DMS 273 (cell line): ENCODE measurements around the gene MEIKIN.

ENCODE experiments used
- DNase-seq: peaks from one replicate; lab custom pipeline; 2025; ENCODE audit not compliant: unreplicated experiment; lab: John Stamatoyannopoulos, UW

Gene MEIKIN

DNA sequence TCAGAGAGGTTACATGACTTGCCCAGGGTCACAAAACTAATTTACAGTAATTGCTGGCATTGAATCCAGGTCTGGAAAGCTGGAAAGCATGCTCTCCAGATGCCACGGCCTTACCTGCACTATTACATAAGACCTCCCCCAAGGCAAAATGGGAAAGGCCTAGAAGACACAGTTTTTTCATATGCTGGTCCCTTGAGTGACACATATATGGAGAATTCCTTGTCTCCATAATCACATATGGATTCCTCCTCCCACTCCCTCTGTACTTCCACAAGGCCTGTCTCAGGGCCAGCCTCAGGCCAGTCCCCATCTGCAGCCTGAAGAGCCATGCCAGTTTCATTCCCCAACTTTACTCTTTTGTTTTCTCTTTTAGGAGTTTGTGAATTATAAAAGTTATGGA, 28.6 kb upstream of the MEIKIN start:
- no peak for DNase-seq

DNA sequence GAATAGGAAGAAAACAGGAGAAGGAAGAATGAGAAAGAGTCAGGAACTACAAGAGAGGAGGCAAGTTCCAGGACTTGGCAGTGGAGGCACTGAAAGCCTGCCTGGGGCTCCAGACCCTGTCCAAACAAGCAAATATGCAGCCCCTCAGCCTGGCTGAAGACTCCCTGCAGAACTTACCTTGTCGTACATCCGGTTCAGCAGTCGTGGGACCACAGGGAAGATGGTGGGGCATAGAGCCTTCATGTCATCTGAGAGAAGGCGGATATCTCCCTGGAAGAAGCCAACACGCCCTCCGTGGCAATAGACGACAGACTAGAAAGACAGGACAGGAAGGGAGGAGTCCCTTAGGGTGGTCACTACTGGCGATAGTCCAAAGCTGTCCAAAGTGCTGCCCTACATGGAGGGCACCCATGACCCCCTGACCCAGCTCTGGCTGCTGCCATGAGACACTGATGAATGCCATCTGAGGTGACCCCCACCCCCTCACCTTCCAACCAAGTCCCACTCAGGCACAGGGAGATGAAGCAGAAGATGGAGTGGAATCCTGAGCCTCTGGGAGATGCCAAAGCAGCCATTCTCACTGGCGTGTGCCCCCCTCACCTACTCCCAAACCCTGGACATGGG, 27.7 kb upstream of the MEIKIN start:
- DNase-seq, result no peak

DNA sequence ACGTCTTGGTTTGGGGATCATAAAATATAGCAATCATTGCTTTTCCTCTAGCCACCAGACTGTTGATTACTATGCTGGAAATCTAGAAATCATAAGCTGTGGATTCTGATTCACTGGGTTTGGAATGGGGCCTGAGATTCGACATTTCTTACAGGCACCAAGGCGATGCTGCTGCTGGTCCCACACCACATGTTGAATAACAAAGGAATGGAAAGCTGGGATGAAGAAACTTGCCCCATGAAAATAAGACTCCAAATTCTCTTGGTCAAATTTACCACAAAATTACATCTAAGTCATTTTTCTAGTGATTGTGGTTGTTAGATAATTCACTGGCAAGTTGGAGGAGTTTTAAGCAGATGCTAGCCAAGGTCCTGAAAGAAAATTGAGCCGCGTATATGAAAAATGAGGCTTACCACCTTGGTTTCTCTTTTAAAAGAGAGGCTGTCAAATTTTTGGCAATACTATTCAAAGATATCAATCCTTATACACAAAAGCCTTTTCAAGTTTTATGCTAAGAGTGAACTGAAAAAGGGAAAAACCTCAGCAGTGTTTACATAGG, 23.0 kb upstream of the MEIKIN start:
- DNase-seq, result no peak

DNA sequence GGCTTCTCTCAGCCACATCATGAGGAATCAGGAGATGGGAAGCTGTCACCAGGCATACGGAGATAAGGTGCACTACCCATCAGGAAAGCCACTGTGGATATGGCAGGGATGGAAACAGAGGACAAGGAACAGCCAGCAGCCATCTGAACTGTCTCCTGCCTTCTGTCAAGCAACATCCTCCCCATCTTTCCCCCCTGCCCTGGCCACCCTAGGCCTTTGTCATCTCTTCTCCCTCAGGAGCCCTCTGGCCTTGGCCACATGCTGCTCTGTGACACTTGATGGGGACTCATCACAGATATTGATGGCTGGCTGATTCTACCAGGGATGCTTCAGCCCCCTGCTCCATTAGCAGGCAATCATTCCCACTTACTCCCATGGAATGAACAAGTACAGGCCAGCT, 21.1 kb upstream of the MEIKIN start:
- no peak for DNase-seq

DNA sequence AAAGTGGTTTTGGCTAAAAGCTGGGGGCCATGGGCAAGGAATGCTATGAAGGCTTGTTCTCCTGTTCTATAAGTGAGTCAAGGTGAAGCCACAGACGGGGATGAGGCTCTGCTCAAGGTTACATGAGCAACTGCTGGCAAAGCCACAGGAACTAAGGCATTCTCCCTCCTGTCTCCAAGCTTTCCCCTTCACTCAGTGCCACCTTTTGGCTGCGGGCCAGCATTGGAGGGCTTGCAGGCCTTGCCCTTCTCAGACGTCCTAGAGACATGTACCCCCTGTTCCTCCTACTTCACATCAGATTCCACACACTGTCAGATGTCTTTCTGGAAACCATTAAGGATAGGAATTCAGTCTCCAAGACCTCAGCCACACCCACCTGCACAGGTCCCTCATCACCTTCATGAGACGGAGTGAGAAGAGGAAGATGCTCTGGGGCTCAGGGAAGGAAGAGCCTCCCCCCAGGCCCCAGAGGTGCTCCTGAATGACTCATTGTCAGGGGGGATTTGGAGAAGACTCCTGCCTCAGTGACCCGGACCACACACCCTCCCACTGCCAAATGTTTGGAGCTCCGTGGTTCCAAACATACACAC, 20.5 kb upstream of the MEIKIN start:
- DNase-seq, result peak; percentile 10

DNA sequence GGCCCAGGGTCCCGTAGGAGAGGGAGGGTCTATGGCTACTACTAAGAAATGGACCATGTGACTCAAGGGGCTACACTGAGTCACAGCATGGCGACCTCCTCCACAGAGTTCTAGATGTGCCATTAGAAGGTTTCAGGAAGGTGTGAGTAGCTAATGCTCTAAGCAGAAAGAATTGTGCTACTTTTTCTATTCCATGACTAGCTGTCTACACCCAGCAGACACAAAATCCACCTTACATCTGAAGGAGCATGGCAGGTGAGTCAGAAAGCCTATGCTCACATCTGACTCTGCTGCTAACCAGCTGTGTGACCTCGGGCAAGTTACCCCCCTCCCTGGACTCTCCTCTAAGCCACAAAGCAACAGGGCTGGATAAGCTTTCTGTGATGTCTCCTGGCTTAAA, 14.4 kb upstream of the MEIKIN start:
- DNase-seq, result no peak

DNA sequence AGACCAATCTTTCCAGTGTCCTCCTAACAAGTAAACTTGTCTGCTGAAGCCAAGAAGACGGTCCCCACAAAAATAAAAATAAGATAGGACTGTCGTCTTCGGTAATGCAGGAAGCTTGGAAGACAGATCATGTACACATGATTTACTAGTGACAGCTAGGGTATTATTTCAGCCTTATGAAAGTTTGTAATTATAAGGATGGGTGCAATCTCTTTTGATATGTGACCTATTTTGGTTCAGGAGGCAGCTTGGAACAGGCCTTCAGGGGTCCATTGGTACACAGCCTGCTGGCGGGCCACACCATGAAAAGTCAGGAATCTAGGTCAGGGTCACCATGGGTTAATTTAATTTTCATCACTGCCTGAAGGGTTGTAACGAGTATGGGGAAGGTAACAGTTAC, 13.7 kb upstream of the MEIKIN start:
- DNase-seq, result no peak

DNA sequence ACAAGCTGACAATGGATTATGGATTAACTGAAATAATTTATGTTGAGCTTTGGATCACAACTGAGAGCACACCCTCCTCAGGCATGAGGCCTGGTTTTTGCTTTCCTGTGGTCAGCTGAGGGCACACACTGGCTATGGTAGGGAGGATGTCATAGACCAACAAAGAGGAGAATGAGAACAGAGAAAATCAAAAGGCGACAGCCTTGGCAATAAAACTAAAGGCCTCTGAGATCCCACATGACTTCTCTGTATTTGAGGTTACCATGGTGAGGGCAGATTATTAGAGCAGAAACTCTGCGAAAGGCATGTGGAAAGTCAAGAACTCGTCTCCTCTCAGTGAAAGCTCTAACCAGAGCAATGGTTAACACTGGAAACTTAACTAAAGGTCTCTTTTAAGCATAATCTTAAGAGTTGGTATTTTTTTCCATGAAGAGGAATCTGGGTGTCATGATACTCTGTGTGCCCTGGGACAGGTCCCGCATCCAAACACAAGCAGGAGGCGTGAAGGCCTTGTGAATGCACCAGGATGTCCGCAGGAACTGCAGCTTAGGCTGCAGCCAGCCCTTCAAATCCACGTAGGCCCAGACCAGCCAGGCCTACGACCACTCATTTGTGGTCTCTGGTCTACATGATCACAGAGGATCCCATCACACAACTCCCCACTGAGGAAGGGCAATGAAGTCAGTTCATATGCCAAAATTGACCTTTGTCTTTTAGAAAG, 12.4 kb upstream of the MEIKIN start:
- DNase-seq, result no peak

DNA sequence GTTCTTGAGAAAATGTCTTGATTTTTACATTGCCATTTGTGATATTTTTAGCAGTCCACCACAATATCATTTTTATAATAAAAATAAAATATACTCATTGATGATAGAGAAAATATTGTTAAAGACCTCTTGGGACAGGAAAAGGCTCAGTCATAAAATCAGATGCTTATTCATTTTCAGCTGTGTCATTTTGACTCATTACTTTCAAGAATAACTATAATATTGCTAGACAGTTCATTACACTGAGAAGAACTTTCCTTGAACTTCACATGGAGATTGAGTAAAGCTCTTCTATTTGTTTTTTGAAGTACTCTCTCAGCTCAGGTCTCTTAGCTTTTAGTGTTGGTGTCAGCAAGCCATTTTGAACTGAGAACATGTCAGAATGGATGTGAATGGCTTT, 8.5 kb upstream of the MEIKIN start:
- no peak for DNase-seq

DNA sequence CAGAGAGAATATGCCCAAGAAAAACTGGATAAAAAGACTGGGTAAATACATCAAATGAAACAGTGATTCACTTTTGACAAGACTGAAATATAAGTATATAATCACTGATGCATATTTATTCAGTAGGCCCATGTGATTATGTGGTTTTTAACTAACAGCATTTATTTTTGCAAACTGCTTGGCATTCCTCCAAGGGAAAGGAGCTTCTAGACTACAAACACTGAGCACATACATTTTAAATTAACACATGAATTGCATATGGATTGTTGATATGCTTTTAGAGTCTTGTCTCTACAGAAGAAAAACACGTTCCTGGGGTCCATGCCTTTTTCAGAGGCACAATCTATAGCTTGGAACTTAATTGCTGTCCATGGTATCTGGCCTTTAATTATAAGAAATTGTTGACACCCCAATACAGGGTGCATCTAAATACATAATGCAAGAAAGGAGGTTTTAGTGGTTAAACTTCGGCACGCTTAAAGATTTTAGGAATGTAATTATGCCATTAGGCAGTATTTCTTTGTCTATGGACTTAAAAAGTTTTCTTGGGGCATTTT, 6.9 kb upstream of the MEIKIN start:
- DNase-seq, result peak; percentile 41

DNA sequence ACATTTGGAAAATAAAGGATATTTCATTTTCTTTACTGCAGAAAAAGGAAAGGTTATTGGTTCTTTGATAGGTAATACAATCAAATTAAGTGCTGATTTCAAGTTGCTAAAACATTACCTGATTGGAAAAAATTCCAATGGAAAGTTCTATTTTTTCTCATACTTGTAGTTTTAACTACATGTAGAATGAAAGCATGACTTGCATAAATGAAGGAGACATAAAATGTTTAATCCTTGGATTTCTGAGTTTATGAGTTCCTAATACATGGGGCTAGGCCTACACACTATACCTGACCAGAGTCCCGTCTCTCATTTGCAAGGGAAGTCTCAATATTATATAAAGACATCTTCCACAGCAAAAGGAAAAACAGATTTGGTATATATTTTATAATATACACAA, 5.2 kb upstream of the MEIKIN start:
- no peak for DNase-seq

DNA sequence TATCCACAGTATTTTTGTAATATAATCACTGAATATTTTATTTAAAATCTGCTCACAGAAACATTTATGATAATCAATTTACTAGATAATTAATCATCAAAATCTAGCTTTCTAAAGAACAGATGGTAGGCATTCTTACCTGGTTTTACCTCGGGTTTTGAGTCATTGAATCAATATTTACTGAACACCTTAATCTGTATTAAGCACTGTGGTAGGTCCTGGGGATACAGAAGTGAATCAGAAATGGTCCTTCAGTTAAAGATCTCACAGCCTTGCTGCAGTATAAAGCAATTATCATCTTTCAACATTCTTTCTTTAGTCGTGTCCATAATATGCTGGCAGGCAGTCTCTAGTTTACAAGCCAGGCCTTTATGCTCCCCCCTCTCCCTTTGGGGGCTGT, 2.0 kb upstream of the MEIKIN start:
- no peak for DNase-seq

DNA sequence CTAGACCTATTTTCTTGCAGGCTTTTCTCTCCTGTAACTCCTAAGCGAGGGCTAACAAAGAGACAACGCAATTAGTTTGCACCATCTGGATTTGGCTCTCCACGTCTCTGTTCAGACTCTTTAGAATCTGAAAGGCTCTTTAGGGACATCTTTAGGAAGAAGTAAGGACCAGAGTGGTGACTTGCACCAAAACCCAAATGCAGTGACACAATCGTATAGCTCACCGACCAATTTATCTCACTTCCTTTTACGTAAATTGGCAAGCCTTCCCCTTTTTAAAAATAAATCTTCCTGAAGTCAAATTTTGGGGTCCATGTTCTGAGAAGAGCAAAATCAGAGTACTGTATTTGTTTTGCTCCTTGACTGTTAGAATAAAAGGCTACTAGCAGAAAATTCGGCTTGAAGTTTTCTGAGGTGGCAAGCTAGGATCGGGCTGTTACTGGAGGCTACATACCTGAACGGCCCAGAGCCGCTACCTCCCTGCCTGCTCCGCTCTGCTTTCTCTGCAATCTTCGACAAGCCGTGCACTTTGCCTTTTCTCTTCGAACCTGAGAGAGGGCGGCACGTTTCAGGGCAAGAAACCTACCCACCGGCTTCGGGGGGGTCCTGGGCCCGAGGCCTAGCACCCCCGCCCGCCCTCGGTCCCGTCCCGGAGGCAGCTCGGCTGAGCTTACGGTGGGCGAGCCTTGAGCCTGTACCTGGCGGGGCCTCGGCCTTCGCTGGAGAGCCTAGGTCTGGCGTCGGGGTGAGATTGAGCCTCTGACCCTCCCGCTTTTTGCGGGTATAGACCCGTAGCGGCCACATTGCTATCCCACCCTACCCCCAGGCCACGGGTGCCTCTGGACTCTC, 537 bp downstream of the MEIKIN start:
- DNase-seq, result no peak

DNA sequence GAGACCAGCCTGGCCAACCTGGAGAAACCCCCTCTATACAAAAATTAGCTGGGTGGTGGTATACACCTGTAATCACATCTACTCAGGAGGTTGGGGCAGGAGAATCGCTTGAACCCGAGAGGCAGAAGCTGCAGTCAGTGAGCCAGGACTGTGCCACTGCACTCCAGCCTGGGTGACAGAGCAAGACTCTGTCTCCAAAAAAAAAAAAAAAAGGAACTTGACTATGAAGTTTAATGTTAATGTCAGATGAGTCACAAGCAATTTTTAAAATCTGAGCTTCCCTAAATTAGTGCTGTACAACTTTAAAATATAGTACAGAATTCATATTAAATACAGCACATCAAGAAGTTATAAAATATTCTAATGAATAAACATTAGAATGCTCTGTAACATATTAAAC, 1.5 kb downstream of the MEIKIN start:
- no peak for DNase-seq

DNA sequence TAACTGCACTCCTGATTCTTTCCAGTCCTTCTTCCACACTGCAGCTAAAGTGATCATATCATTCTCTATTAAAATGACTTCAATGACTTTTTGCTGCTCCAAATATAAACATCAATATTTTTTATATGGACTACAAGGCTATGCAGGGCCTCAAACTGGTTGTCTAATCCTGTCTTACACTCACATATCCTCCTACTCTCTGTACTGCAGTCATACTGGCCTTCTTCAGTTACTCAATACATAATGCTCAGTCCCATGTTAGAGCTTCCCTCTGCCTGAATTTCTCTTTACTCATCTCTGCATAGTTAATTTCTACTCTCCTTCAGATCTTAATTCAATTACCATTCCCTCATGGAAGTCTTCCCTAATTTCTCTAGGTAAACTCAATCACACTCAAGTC, 3.4 kb downstream of the MEIKIN start:
- no peak for DNase-seq

DNA sequence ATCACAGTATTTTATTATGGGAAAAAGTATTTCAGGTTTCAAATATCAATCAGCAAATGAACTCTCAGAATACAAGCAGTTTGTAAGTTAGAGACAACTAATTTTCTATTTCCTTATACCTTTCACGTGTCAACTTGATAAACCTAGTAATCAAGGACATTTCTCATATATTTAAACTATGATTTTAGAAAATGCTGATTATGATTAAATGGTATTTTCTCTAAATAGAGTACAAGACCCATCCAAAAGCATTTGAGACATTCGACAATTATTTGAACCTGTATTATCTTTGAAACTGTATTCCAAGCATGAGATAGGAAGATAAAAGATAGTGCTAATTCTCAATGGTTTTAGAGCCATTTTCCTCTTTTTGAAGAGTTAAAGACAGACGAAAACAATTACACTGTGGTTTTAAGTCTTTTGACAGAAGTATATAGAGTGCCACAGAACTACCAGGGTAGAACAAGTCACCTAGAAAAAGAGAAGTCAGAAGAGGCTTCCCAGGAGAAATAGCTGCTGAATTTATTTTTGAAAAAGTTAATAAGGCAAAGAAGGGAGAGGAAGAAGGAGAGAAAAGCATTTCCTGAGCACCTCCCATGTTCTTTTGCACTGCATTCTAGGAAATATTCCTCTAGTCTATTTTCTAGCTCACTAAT, 5.6 kb downstream of the MEIKIN start:
- DNase-seq, result no peak

DNA sequence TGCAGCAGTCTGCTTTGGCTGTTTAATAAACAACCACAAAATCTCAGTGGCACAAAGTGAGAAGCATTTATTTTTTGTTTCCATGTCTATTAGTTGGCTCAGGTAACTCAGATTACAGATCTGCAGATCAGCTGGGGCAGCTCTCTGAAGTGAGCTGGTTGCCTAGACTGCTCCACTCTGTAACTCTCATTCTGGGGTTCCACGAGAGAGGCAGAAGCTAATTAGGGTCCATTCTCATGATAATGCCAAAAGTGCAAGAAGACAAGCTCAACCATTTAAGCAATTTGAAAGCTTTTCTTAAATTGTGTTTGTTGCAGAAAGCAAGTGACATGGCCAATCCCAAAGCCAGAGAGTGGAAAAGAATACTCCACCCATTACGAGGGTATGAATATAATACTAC, 13.2 kb downstream of the MEIKIN start:
- no peak for DNase-seq

DNA sequence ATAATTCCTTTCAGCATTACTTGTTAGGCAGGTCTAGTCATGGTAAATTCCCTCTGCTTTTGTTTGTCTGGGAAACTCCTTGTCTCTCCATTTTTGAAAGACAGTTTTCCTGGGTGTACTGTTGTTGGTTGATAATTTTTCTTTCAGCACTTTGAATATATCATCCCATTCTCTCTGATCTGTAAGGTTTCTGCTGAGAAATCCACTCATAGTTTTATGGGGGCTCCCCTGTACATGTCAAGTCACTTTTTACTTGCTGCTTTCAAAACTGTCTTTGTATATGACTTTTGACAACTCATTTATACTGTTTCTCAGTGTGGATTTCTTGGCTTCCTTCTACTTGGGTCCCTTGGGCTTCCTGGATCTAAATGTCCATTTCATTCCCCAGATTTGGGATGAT, 16.5 kb downstream of the MEIKIN start:
- DNase-seq, result no peak

DNA sequence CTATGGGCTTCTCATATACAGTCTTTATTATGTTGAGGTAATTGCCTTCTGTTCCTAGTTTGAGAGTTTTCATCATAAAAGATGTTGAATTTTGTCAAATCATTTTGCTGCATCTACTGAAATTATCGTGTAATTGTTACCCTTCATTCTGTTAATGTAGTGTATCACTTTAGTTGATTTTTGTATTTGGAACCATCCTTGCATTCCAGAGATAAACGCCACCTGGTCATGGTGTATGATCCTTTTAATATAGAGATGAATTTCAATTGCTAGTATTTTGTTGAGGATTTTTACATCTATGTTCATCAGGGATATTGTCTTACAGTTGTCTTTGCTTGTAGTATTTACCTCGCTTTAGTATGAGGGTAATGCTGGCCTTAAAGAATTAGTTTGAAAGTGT, 19.3 kb downstream of the MEIKIN start:
- no peak for DNase-seq

DNA sequence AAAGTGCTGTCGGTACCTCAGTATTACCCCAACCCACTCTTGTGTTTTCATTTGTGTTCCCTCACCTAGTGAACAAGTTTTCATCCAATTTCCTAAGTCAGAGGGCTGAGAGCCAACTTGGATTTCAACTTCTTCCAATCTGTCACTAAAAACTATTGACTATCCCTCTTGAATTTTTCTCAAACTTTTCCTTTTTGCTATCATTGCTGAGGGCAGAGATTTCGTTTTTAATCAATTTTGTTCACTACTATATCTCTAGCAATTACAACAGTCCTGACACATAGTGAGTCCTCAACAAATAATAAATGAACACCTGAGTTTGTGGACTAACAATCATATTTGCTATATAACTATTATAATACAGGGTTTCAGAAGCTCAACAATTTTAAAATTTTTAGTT, 29.0 kb downstream of the MEIKIN start:
- DNase-seq, result no peak

DNA sequence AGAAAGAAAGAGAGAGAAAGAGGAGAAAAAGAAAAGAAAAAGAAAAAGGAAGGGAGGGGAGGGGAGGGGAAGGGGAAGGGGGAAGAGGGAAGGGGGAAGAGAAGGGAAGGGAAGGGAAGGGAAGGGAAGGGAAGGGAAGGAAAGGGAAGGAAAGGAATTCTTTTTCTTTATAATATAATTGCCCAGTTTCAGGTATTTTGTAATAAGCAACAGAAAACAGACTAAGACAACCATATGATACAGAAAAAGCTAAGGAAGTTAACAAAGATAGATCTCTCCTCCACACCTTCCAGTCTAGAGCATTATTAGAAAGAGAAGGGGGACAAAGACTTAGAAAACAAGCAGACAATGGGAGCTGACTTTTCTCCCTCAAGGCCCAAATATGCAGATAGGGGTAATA, 31.0 kb downstream of the MEIKIN start:
- DNase-seq, result no peak
